Tibial nerve (tissue), 4 donors: Measurements from ENCODE around the gene NF2.

ENCODE experiments used
- CTCF ChIP-seq, 5 experiments: fragments of 200-600 bp in 3 of 5; fragments of 450-650 bp in 2 of 5; sonication (generic) in 3 of 5; IDR thresholded peaks; one replicate each; pipeline ENCODE4 v1.5.1; 2016 to 2019; ENCODE audit warnings: antibody characterized with exemption in 5 of 5, mild to moderate bottlenecking in 3 of 5, moderate library complexity in 2 of 5
- EP300 ChIP-seq, 2 donors: sonication (generic); formaldehyde crosslinking; IDR thresholded peaks; one replicate each; pipeline ENCODE4 v1.6.1; 2017; ENCODE audit warnings: antibody characterized with exemption in 2 of 2, mild to moderate bottlenecking in 1 of 2
- POLR2A ChIP-seq, 2 donors: fragments of 450-650 bp; IDR thresholded peaks; one replicate each; pipeline ENCODE4 v1.6.1; 2017; ENCODE audit warnings: antibody characterized with exemption in 2 of 2, mild to moderate bottlenecking in 2 of 2, moderate library complexity in 2 of 2

- TF ChIP-seq CTCF (IDR thresholded peaks at IDR 0.05) (no peak), POLR2A (IDR thresholded peaks at IDR 0.05) (no peak), EP300 (IDR thresholded peaks at IDR 0.05) (no peak)
Observed at GRCh38 chr22:29683536-29683935, 80.1 kb downstream of the NF2 start.
